ENCODE measurements around the gene CIAO2B.
"Not testable (repeated sequence)": the region's sequence is repeated elsewhere in the genome, so short reads cannot be mapped to it uniquely, and the experiment has no call there.

Gene CIAO2B

DNA sequence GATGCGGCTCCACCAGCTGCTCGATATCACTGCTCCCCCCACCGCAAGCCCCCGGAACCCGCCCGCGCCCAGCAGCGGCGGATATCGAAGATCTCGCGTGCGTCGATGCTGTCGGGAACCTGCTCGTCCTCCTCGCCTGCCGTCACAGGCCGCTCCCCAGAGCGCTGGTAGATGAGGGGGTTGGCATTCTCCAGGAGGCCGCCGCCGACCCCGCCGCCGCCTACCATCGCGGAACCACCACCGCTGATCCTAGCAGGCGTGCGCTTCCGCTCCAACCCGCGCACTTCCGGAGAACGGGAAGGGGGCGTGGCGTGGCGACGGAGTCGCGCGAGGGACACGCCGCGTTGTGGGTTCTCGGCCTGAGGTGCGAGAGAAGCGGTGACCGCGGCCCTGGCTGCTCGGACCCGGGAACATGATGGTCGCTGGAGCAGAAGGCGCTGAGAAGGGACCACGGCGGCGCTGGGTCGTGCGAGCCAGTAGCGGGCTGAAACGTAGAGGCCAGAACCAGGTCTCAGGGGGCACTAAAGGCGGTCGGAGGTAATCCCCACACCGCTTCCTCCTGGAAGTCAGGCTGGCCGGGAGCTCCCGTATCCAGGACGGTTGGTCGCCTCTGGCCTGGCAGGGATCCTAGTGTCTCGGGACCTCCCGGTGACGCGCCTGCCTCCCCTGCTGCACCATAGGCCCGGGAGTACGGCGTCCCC, at the start of gene CIAO2B:
Gene CIAO2B, minus strand, starts transcription at position 265 of the 701 bp plus-strand sequence. Its CDS starts 38 bp downstream, at position 227.
- peak; percentile 62 to 86 (median 75) for DNase-seq

- DNase-seq: no peak
Observed at GRCh38 chr16:66983033-66983432, 48.8 kb upstream of the CIAO2B start.

GRCh38 chr16:66979011-66979717, 45.0 kb upstream of the CIAO2B start:
- no peak for DNase-seq

- DNase-seq: peak; percentile 79 to 92 (median 84)
Observed at GRCh38 chr16:66977341-66978113, 43.3 kb upstream of the CIAO2B start.

DNA sequence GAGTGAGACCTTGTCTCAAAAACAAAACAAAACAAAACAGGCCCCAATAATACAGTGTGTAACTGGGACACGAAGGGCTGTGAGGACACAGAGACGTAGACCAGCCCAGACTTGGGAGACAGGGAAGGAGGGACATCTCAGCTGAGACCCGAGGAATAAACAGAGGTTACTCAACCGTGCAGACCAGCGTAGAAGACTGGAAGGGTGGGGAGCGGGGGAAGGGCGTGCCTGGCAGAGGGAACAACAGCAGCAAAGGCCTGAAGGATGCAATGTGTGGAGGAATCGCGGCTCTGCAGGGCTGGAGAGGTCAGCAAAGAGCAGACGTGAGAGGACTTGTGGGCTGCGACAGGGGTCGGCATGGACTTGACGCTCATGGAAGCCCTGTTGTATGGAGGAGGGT, 42.5 kb upstream of the CIAO2B start:
- DNase-seq: no peak

DNA sequence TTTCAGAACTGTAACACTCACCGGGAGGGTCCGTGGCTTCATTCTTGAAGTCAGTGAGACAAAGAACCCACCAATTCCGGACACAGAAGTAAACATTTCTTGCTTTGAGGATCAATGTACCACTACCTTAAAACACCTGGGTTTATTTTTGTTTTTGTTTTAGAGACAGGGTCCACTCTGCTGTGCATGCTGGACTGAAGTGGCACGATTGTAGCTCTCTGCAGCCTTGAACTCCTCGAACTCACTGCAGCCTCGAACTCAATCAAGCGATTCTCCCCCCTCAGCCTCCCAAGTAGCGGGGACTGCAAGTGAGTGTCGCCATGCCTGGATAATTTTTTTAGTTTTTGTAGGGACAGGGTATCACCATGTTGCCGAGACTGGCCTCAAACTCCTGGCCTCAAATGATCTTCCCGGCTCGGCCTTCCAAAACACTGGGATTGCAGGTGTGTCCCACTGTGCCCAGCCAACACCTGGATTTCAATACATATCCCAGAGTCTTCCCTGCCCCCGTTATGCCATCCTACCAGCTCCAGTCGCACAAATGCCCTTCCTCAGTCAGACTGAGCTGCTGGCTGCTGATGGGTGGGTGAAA, 41.2 kb upstream of the CIAO2B start:
- DNase-seq: no peak

DNA sequence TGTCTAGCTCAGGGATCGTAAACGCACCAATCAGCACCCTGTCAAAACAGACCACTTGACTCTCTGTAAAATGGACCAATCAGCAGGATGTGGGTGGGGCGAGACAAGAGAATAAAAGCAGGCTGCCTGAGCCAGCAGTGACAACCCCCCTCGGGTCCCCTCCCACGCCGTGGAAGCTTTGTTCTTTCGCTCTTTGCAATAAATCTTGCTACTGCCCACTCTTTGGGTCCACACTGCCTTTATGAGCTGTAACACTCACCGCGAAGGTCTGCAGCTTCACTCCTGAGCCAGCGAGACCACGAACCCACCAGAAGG, 40.7 kb upstream of the CIAO2B start:
- peak in 1 of 4 experiments; percentile 15 for DNase-seq

DNA sequence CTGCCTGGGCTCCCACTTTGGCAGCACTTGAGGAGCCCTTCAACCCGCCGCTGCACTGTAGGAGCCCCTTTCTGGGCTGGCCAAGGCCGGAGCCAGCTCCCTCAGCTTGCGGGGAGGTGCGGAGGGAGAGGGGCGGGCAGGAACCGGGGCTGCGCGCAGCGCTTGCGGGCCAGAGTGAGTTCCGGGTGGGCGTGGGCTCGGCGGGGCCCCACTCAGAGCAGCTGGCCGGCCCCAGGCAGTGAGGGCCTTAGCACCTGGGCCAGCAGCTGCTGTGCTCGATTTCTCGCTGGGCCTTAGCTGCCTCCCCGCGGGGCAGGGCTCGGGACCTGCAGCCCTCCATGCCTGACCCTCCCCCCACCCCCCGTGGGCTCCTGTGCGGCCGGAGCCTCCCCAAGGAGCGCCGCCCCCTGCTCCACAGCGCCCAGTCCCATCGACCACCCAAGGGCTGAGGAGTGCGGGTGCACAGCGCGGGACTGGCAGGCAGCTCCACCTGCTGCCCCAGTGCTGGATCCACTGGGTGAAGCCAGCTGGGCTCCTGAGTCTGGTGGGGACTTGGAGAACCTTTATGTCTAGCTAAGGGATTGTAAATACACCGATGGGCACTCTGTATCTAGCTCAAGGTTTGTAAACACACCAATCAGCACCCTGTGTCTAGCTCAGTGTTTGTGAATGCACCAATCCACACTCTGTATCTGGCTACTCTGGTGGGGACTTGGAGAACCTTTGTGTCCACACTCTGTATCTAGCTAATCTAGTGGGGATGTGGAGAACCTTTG, 40.1 kb upstream of the CIAO2B start:
- not testable (repeated sequence) for DNase-seq

GRCh38 chr16:66973716-66974115, 39.5 kb upstream of the CIAO2B start:
- DNase-seq: no peak

DNA sequence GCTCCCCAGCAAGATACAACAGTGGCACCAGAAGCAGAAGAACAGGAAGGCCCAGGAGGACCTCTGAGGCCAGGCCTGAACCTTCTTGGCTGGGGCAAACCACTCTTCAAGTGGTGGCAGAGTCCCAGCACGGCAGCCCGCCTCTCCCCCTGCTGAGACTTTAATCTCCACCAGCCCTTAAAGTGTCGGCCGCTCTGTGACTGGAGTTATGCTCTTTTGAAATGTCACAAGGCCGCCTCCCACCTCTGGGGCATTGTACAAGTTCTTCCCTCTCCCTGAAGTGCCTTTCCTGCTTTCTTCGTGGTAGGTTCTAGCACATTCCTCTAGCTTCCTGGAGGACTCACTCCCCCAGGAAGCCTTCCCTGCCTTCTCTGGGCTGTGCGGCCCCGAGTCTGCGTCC, 38.8 kb upstream of the CIAO2B start:
- no peak for DNase-seq

DNA sequence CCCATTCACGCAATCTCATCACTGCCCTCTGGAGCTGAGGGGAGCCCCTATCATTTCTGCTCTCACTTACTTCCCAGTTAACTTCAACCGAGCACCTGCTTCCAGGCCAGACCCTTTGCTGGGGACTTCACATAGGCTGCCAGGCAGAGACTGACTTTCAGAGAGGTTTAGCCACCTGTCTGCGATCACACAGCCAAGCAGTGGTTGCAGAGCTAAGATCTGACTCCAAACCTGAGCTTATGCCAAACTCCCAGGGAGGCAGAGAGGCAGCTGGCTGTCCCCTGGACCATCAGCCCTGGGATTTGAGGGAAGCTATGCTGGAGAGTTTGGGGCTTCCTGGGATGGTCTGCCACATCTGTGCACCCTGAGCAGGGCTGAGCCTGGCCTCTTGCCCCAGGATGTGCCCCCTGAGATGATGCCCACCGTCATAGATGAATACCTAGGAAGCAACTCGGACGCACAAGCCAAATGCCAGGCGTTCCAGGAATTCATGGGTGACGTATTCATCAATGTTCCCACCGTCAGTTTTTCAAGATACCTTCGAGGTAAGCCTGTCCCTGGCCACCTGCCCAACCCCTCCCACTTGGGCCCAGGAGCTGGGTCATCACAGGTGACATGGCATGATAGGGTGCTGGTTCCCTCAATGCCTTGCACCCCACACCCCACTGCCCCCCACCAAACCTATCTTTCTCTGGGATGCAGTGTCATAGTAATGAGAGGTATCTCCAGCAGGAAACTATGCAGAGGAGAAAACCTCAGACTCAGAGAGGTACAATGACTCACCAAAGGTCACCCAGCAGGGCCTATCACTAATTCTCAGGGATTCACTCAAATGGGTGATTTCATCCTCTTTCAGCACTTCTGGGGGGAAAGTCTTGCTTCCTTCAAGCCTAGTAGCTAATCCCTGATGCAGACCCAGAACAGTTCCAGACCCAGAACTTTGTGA, 36.8 kb upstream of the CIAO2B start:
- DNase-seq: no peak

- DNase-seq: no peak
Observed at GRCh38 chr16:66968847-66969246, 34.6 kb upstream of the CIAO2B start.

GRCh38 chr16:66964049-66964448, 29.8 kb upstream of the CIAO2B start:
- DNase-seq: no peak

GRCh38 chr16:66961914-66962313, 27.7 kb upstream of the CIAO2B start:
- DNase-seq: no peak

DNA sequence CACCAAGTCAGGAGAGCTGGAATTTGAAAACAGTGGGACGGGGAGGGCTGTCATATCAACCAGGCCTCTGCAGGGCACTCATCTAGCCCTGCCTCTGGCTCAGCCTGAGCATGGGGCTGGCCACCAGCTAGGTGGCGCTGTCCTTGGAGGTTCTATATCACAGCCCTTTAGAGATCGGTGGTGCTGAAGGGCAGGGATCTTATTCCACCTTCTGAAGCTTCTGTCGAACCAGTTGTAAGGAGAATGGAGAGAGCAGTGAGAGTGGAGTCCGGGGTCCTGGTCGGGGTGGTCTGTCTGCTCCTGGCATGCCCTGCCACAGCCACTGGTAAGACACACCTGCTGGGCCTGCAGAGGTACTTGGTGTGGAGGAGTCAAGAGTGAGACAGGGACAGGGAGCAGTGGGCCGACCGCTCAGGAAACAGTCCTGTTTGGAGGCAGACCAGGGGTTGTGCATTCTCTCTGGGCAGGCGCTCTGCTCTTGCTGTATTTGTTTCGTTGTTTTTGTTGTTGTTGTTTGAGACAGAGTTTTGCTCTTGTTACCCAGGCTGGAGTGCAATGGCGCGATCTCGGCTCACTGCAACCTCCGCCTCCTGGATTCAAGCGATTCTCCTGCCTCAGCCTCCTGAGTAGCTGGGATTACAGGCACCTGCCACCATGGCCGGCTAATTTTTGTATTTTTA, 27.0 kb upstream of the CIAO2B start, which contains the start of gene CES3:
Gene CES3, plus strand, starts transcription at position 202 of the 680 bp plus-strand sequence. Its CDS starts 42 bp downstream, at position 244.
- DNase-seq: peak in 2 of 4 experiments; percentile 10 to 43

DNA sequence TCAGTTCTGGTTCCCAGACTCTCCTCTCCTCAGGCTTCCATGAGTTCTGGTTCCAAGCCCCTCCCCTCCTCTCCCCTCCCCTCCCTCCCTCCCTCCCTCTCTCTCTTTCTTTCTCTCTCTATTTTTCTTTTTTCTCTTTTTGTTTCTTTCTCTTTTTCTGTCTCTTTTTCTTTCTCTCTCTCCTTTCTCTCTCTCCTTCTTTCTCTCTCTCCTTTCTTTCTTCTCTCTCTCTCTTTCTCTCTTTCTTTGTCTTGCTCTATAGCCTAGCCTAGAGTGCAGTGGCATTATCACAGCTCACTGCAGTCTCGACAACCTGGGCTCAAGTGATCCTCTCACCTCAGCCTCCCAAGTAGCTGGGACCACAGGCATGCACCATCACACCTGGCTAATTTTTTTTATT, 26.1 kb upstream of the CIAO2B start:
- no peak for DNase-seq

- DNase-seq: no peak
Observed at GRCh38 chr16:66959704-66960161, 25.5 kb upstream of the CIAO2B start.

DNA sequence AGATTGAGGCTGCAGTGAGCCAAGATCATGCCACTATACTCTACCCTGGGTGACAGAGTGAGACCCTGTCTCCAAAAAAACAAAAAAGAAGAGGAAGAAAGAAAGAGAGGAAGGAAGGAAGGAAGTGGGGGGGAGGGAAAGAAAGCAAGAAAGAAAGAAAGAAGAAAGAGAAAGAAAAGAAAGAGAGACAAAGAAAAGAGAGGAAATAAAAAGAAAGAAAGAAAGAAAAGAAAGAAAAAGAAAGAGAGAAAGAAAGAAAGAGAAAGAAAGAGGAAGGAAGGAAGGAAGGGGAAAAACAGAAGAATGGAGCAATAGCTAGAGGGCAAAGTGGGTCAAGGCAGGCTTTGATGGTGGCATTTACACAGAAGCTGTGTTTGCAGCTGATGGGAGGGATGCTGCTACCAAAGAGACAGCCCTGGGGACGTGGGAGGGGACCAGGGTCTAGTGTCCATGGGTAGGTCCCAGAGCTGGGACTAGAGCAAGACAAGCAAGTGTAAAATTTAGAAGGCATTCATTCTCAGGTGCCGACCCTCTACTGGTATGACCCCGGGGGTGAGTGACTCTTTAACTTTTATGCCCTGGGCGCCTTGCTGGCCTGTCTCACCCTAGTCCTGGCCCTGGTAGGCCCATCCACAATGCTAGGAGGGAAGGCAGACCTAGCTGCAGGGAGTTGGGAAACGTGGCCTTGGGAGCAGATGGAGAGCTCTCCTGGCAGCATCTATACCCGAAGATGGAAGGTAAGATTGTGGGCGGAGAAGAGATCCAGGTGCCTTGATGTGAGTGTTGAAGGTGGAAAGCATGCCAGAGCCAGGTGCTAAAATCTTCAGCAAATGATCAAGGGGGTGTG, 24.9 kb upstream of the CIAO2B start:
- no peak for DNase-seq

- not testable (repeated sequence) for DNase-seq
Observed at GRCh38 chr16:66956154-66956457, 21.9 kb upstream of the CIAO2B start.

Measured in activated naive CD4-positive, alpha-beta T cell (primary cell).